K562 treated with DMSO at 1 percent for 48 hours (cell line): Measurements from ENCODE around the gene CDKAL1. TPM values are rescaled to one million over a fixed set of nuclear protein-coding genes. Genes with fewer than 3 reads are reported as not detected.

Experiments
- total RNA-seq: library from RNA; unstranded; fragments of 300-600 nt; gene quantifications from 2 replicates; pipeline ENCODE4 v1.2.3, GENCODE V29; 2022; ENCODE audit warnings: low replicate concordance; ENCODE audit errors: extremely low read depth

The CDKAL1 gene
- total RNA-seq = not detected in 2 replicates

GRCh38 chr6:20534295-20535262 lies at the start of gene CDKAL1:
Gene CDKAL1, plus strand, starts transcription at chr6:20534457. Its CDS starts 11,894 bp downstream, at chr6:20546351.

Other genes starting within 250 kb of the CDKAL1 start
- gene E2F3, start 132.6 kb upstream of the CDKAL1 start, total RNA-seq = not detected in 2 replicates